Measurements from ENCODE around the gene PIGV.
"Not testable (repeated sequence)": the region's sequence is repeated elsewhere in the genome, so short reads cannot be mapped to it uniquely, and the experiment has no call there.

Gene PIGV

GRCh38 chr1:26837665-26838064, 49.9 kb downstream of the PIGV start:
- DNase-seq = not testable (repeated sequence)

GRCh38 chr1:26838474-26839338, 51.0 kb downstream of the PIGV start:
- DNase-seq = no peak

- no peak for DNase-seq
Observed at GRCh38 chr1:26839339-26839722, 51.6 kb downstream of the PIGV start.

- no peak for DNase-seq
Observed at GRCh38 chr1:26839779-26840178, 52.0 kb downstream of the PIGV start.

GRCh38 chr1:26844424-26845196, 56.9 kb downstream of the PIGV start:
- DNase-seq = no peak

GRCh38 chr1:26847826-26848225, 60.1 kb downstream of the PIGV start:
- DNase-seq = not testable (repeated sequence)
